Activated CD4-positive, alpha-beta T cell treated with anti-CD3 and anti-CD28 coated beads, Interleukin-2, amount 10 ng/mL, durations not matched to agents 7 days and 5 days (primary cell): ENCODE measurements around the gene YEATS2. TPM values are rescaled to one million over a fixed set of nuclear protein-coding genes. Genes with fewer than 3 reads are reported as not detected.

Experiments used
- CTCF ChIA-PET: fragments of 350-600 bp; sonication (Branson Sonifier 250); formaldehyde crosslinking; loops from one replicate; lab custom pipeline; 2021; ENCODE audit warnings: antibody characterized with exemption; lab: Charles Lee
- POLR2A ChIA-PET: fragments of 350-600 bp; sonication (Branson Sonifier 250); formaldehyde crosslinking; loops from one replicate; lab custom pipeline; 2021; ENCODE audit warnings: antibody characterized with exemption; lab: Charles Lee
- DNase-seq: peaks from one replicate; pipeline ENCODE4 v3.0.0-alpha.2; 2020
- H3K27ac Mint-ChIP-seq: one replicate; pipeline ENCODE4 v1.8.0; 2021; ENCODE audit warnings: mild to moderate bottlenecking, moderate library complexity, mixed read lengths
- H3K27me3 Mint-ChIP-seq: one replicate; pipeline ENCODE4 v1.8.0; 2021; ENCODE audit warnings: mixed read lengths
- H3K36me3 Mint-ChIP-seq: one replicate; pipeline ENCODE4 v1.8.0; 2021; ENCODE audit warnings: low read depth, mixed read lengths
- H3K4me1 Mint-ChIP-seq: one replicate; pipeline ENCODE4 v1.8.0; 2021; ENCODE audit warnings: mixed read lengths
- H3K4me3 Mint-ChIP-seq: one replicate; pipeline ENCODE4 v1.8.0; 2021; ENCODE audit warnings: mild to moderate bottlenecking, moderate library complexity, mixed read lengths
- H3K9me3 Mint-ChIP-seq: one replicate; pipeline ENCODE4 v1.8.0; 2021; ENCODE audit warnings: mixed read lengths
- total RNA-seq, 2 experiments: library from RNA; stranded (reverse); gene quantifications; one replicate each; pipeline ENCODE4 v1.2.3, GENCODE V29; 2021

YEATS2 gene
- total RNA-seq, 2 experiments from 2014 or later, result 48.2 to 48.7 TPM

DNA sequence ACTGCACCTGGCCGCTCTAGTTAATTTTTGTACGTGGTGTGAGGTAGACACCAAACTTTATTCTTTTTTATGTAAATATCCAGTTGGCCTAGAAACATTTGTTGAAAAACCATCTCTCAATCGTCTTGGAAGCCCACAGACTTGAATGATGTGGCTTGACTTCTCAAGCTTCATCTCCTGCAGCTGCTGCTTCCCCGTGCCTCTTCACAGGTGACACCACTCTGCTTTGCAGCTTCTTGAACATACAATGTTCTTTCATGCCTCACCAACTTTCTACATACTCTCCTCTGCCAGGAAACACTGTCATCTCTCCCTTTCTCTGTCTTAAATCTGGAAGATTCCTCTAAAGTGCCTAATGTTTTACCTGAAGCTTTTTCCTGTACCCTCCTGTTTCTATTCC, 92.2 kb downstream of the YEATS2 start:
- DNase-seq, result no peak
- POLR2A ChIA-PET, result no interaction called here
- H3K4me1 Mint-ChIP-seq, result peaks cover 8% of the 10 kb centered on the region
- no peak overlapping the region for H3K4me3 Mint-ChIP-seq
- CTCF ChIA-PET, result no interaction called here
- H3K27ac Mint-ChIP-seq, result no peak overlapping the region
- H3K27me3 Mint-ChIP-seq, result no peaks in the 10 kb centered on the region
- no peaks in the 10 kb centered on the region for H3K9me3 Mint-ChIP-seq
- peaks cover 49% of the 10 kb centered on the region for H3K36me3 Mint-ChIP-seq

GRCh38 chr3:183790700-183791099, 93.1 kb downstream of the YEATS2 start:
- H3K4me1 Mint-ChIP-seq, result peaks cover 8% of the 10 kb centered on the region
- ChIA-PET CTCF (no interaction called here), POLR2A (no interaction called here)
- H3K4me3 Mint-ChIP-seq, result no peak overlapping the region
- peaks cover 48% of the 10 kb centered on the region for H3K36me3 Mint-ChIP-seq
- H3K27me3 Mint-ChIP-seq, result no peaks in the 10 kb centered on the region
- no peak overlapping the region for H3K27ac Mint-ChIP-seq
- no peaks in the 10 kb centered on the region for H3K9me3 Mint-ChIP-seq
- DNase-seq, result no peak

GRCh38 chr3:183792976-183793375, 95.4 kb downstream of the YEATS2 start:
- Mint-ChIP-seq H3K4me1 (peaks cover 8% of the 10 kb centered on the region), H3K4me3 (no peak overlapping the region), H3K27ac (no peak overlapping the region), H3K27me3 (no peaks in the 10 kb centered on the region), H3K9me3 (no peaks in the 10 kb centered on the region), H3K36me3 (peaks cover 40% of the 10 kb centered on the region)
- ChIA-PET POLR2A (interaction anchor here (0.6 kb wide), 1 partner anchor 1213 kb away, joined by 4 read pairs; no protein-coding TSS in a partner anchor), CTCF (interaction anchor here (0.6 kb wide), 1 partner anchor 325 kb away, joined by 3 read pairs; no protein-coding TSS in a partner anchor)
- no peak for DNase-seq

DNA sequence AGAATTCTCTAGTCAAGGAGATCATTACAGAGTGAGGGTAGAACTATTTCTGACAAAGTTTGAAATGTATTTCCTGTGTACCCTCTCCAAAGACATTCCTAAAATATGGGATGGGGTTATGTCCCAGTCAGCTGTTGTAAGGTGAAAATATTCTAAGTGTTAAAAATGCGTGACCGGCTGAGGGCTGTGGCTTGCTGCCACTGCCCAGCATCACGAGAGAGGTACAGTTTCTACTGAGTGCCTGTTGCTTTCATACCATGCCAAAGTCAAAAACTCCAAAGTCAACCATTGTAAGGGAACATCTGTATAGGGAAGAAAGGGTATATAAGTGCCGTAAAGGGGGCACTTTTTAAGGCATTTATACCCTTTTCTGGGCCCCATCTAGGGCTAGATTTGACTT, 96.9 kb downstream of the YEATS2 start:
- H3K4me1 Mint-ChIP-seq, result peaks cover 4% of the 10 kb centered on the region
- CTCF ChIA-PET, result interaction anchor here (1.4 kb wide), 1 partner anchor 27 kb away, joined by 4 read pairs; no protein-coding TSS in a partner anchor
- H3K27ac Mint-ChIP-seq, result no peak overlapping the region
- no peak for DNase-seq
- H3K4me3 Mint-ChIP-seq, result no peak overlapping the region
- POLR2A ChIA-PET, result no interaction called here
- peaks cover 47% of the 10 kb centered on the region for H3K36me3 Mint-ChIP-seq
- no peaks in the 10 kb centered on the region for H3K9me3 Mint-ChIP-seq
- no peaks in the 10 kb centered on the region for H3K27me3 Mint-ChIP-seq

DNA sequence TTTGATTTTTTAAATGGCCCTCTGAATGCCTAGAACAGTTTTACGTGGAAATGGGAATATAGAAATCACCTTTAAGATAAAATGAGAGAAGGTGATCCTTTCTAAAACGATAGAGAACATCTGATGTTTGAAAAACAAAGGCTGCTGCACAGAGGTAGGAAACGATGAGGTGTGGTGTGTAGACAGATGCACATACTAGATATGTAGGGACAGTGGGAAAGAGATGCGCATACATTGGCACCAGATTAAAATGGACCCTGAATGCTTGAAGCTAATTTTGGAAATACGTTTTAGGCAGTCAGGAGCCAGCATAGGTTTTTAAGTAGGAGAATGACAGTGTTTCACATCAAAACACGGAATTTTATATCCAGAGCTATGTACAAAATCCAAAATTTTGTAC, 98.8 kb downstream of the YEATS2 start:
- ChIA-PET CTCF (interaction anchor here (1.5 kb wide), 1 partner anchor 9 kb away, joined by 5 read pairs; no protein-coding TSS in a partner anchor), POLR2A (no interaction called here)
- no peak for DNase-seq

GRCh38 chr3:183797996-183798395, 100.4 kb downstream of the YEATS2 start:
- Mint-ChIP-seq H3K4me1 (no peaks in the 10 kb centered on the region), H3K9me3 (no peaks in the 10 kb centered on the region)
- POLR2A ChIA-PET, result no interaction called here

More for the DNA sequence above, 98.8 kb downstream of the YEATS2 start:
- Mint-ChIP-seq H3K4me3 (no peak overlapping the region), H3K9me3 (no peaks in the 10 kb centered on the region), H3K27ac (no peak overlapping the region), H3K27me3 (no peaks in the 10 kb centered on the region), H3K4me1 (no peaks in the 10 kb centered on the region), H3K36me3 (peaks cover 44% of the 10 kb centered on the region)

GRCh38 chr3:183799461-183799860, 101.9 kb downstream of the YEATS2 start:
- Mint-ChIP-seq H3K27me3 (no peaks in the 10 kb centered on the region), H3K36me3 (peaks cover 49% of the 10 kb centered on the region), H3K27ac (no peak overlapping the region), H3K9me3 (no peaks in the 10 kb centered on the region), H3K4me3 (no peak overlapping the region), H3K4me1 (no peaks in the 10 kb centered on the region)
- no peak for DNase-seq
- CTCF ChIA-PET, result no interaction called here
- POLR2A ChIA-PET, result no interaction called here

More at GRCh38 chr3:183797996-183798395, 100.4 kb downstream of the YEATS2 start:
- Mint-ChIP-seq H3K36me3 (peaks cover 41% of the 10 kb centered on the region), H3K27ac (no peak overlapping the region), H3K4me3 (no peak overlapping the region), H3K27me3 (no peaks in the 10 kb centered on the region)
- DNase-seq, result no peak
- CTCF ChIA-PET, result interaction anchor here (0.5 to 0.6 kb wide), 2 partner anchors 9 to 87 kb away, joined by 3 to 4 read pairs; no protein-coding TSS in a partner anchor

DNA sequence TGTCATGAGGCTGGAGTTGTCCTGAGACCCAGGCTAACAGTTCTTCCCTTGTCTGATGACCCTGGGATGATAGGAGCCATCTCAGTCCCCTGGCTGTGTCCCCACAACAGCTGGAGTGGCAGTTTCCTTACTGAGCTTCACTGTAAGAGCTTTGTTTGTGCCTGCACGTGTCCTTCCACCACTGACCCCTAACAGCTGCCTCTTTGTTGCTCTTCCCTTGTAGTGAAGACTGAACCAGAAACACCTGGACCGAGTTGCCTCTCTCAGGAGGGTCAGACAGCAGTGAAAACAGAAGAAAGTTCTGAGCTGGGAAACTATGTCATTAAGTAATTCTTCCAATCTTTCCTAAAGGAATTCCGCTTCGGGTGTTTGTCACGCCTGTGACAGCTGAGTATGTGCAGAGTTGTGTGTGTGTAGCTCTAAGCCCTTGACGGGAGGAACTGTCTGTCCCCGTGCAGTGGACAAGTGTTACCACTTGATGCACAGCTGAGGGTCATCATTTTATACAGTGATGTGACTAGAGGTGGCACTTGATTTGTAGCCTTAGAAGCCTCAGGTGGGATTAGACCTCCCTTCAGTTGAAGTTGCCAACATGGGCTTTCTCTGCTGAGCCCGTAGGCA, 102.8 kb downstream of the YEATS2 start:
- Mint-ChIP-seq H3K4me3 (no peak overlapping the region), H3K27me3 (no peaks in the 10 kb centered on the region), H3K36me3 (peaks cover 50% of the 10 kb centered on the region), H3K4me1 (no peaks in the 10 kb centered on the region), H3K9me3 (no peaks in the 10 kb centered on the region), H3K27ac (no peak overlapping the region)
- DNase-seq, result no peak
- CTCF ChIA-PET, result no interaction called here
- POLR2A ChIA-PET, result no interaction called here

- CTCF ChIA-PET, result interaction anchor here (0.8 kb wide), 1 partner anchor 83 kb away, joined by 3 read pairs; the partner anchor contains the start of gene PARL
- no peaks in the 10 kb centered on the region for H3K9me3 Mint-ChIP-seq
- POLR2A ChIA-PET, result no interaction called here
- H3K4me1 Mint-ChIP-seq, result no peaks in the 10 kb centered on the region
- H3K36me3 Mint-ChIP-seq, result peaks cover 54% of the 10 kb centered on the region
- no peaks in the 10 kb centered on the region for H3K27me3 Mint-ChIP-seq
- DNase-seq, result no peak
- H3K27ac Mint-ChIP-seq, result no peak overlapping the region
- H3K4me3 Mint-ChIP-seq, result no peak overlapping the region
Observed at GRCh38 chr3:183801601-183802000, 104.0 kb downstream of the YEATS2 start.

GRCh38 chr3:183802989-183803388, 105.4 kb downstream of the YEATS2 start:
- no peak for DNase-seq
- Mint-ChIP-seq H3K4me1 (no peaks in the 10 kb centered on the region), H3K27me3 (no peaks in the 10 kb centered on the region), H3K9me3 (no peaks in the 10 kb centered on the region), H3K4me3 (no peak overlapping the region), H3K27ac (peak overlapping the region; percentile 15), H3K36me3 (peaks cover 57% of the 10 kb centered on the region)
- CTCF ChIA-PET, result no interaction called here
- POLR2A ChIA-PET, result no interaction called here

GRCh38 chr3:183807209-183807728, 109.7 kb downstream of the YEATS2 start:
- Mint-ChIP-seq H3K4me3 (no peak overlapping the region), H3K27ac (no peak overlapping the region), H3K36me3 (peaks cover 52% of the 10 kb centered on the region), H3K27me3 (no peaks in the 10 kb centered on the region), H3K4me1 (no peaks in the 10 kb centered on the region), H3K9me3 (no peaks in the 10 kb centered on the region)
- no peak for DNase-seq
- ChIA-PET CTCF (no interaction called here), POLR2A (no interaction called here)

- H3K4me3 Mint-ChIP-seq, result no peak overlapping the region
- no peaks in the 10 kb centered on the region for H3K9me3 Mint-ChIP-seq
- DNase-seq, result no peak
- no peaks in the 10 kb centered on the region for H3K27me3 Mint-ChIP-seq
- no peak overlapping the region for H3K27ac Mint-ChIP-seq
- ChIA-PET CTCF (no interaction called here), POLR2A (no interaction called here)
- peaks cover 49% of the 10 kb centered on the region for H3K36me3 Mint-ChIP-seq
- no peaks in the 10 kb centered on the region for H3K4me1 Mint-ChIP-seq
Observed at GRCh38 chr3:183807881-183808280, 110.3 kb downstream of the YEATS2 start.

GRCh38 chr3:183808355-183808754, 110.8 kb downstream of the YEATS2 start:
- no peaks in the 10 kb centered on the region for H3K9me3 Mint-ChIP-seq
- ChIA-PET CTCF (no interaction called here), POLR2A (no interaction called here)
- H3K36me3 Mint-ChIP-seq, result peaks cover 45% of the 10 kb centered on the region
- no peak overlapping the region for H3K27ac Mint-ChIP-seq
- no peaks in the 10 kb centered on the region for H3K4me1 Mint-ChIP-seq
- DNase-seq, result no peak
- H3K27me3 Mint-ChIP-seq, result no peaks in the 10 kb centered on the region
- H3K4me3 Mint-ChIP-seq, result no peak overlapping the region
